Tibial nerve (tissue), 3 donors: ENCODE data around the gene ECT2.

ENCODE experiments used
- EP300 ChIP-seq, 2 donors: sonication (generic); formaldehyde crosslinking; IDR thresholded peaks; one replicate each; pipeline ENCODE4 v1.6.1; 2017; ENCODE audit warnings: antibody characterized with exemption in 2 of 2, mild to moderate bottlenecking in 1 of 2
- POLR2A ChIP-seq, 2 donors: fragments of 450-650 bp; IDR thresholded peaks; one replicate each; pipeline ENCODE4 v1.6.1; 2017; ENCODE audit warnings: antibody characterized with exemption in 2 of 2, mild to moderate bottlenecking in 2 of 2, moderate library complexity in 2 of 2

DNA sequence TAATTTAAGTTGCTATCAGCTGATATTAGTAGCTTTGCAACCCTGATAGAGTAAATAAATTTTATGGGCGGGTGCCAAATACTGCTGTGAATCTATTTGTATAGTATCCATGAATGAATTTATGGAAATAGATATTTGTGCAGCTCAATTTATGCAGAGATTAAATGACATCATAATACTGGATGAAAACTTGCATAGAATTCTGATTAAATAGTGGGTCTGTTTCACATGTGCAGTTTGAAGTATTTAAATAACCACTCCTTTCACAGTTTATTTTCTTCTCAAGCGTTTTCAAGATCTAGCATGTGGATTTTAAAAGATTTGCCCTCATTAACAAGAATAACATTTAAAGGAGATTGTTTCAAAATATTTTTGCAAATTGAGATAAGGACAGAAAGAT, 70.0 kb downstream of the ECT2 start:
- no peak for TF ChIP-seq EP300 (IDR thresholded peaks at IDR 0.05)
- TF ChIP-seq POLR2A (IDR thresholded peaks at IDR 0.05) = no peak
